Hematopoietic multipotent progenitor cell treated with erythropoietin and hydrocortisone succinate and interleukin-3 and kit ligand, for 8 days (in vitro differentiated cells): ENCODE results near the gene OR13C3.
"Not testable (repeated sequence)": the region's sequence is repeated elsewhere in the genome, so short reads cannot be mapped to it uniquely, and the experiment has no call there.

ENCODE experiments used
- DNase-seq: peaks from one replicate; pipeline ENCODE4 v3.0.0-alpha.2; 2015

Gene OR13C3

GRCh38 chr9:104536756-104537155, at the start of gene OR13C3:
TSS of gene OR13C3 (minus strand) at chr9:104536856. CDS start at chr9:104536723, 133 bp downstream.
- DNase-seq, result no peak

- no peak for DNase-seq
Measured at GRCh38 chr9:104580562-104580961, 43.9 kb upstream of the OR13C3 start.

- no peak for DNase-seq
Measured at GRCh38 chr9:104577263-104577662, 40.6 kb upstream of the OR13C3 start.

GRCh38 chr9:104575456-104575855, 38.8 kb upstream of the OR13C3 start:
- DNase-seq, result no peak

GRCh38 chr9:104572612-104573011, 36.0 kb upstream of the OR13C3 start:
- DNase-seq, result no peak

- no peak for DNase-seq
Measured at GRCh38 chr9:104568868-104569267, 32.2 kb upstream of the OR13C3 start, which contains the start of gene OR13C8. TSS of gene OR13C8 (plus strand) at chr9:104569168. CDS start at chr9:104569168, 0 bp downstream.

- DNase-seq, result no peak
Measured at GRCh38 chr9:104564358-104564757, 27.7 kb upstream of the OR13C3 start.

- DNase-seq, result no peak
Measured at GRCh38 chr9:104556830-104557634, 20.4 kb upstream of the OR13C3 start.

GRCh38 chr9:104555521-104555920, 18.9 kb upstream of the OR13C3 start:
- DNase-seq, result no peak

- no peak for DNase-seq
Measured at GRCh38 chr9:104553261-104553660, 16.6 kb upstream of the OR13C3 start.

GRCh38 chr9:104544644-104545043, 8.0 kb upstream of the OR13C3 start:
- DNase-seq, result no peak

- DNase-seq, result no peak
Measured at GRCh38 chr9:104539275-104539674, 2.6 kb upstream of the OR13C3 start.

- DNase-seq, result no peak
Measured at GRCh38 chr9:104527109-104527508, 9.5 kb downstream of the OR13C3 start, which contains the start of gene OR13C4. TSS of gene OR13C4 (minus strand) at chr9:104527209. CDS start at chr9:104527209, 0 bp downstream.

- DNase-seq, result not testable (repeated sequence)
Measured at GRCh38 chr9:104520241-104520640, 16.4 kb downstream of the OR13C3 start.

- no peak for DNase-seq
Measured at GRCh38 chr9:104514901-104515300, 21.8 kb downstream of the OR13C3 start.

- no peak for DNase-seq
Measured at GRCh38 chr9:104506565-104506964, 30.1 kb downstream of the OR13C3 start.

GRCh38 chr9:104503963-104504362, 32.7 kb downstream of the OR13C3 start, which contains the start of gene OR13F1:
TSS of gene OR13F1 (plus strand) at chr9:104504263. CDS start at chr9:104504263, 0 bp downstream.
- DNase-seq, result no peak

GRCh38 chr9:104503440-104503839, 33.2 kb downstream of the OR13C3 start:
- no peak for DNase-seq

GRCh38 chr9:104494808-104495207, 41.8 kb downstream of the OR13C3 start:
- DNase-seq, result peak; percentile 4
